Neural progenitor cell (in vitro differentiated cells): ENCODE measurements around the gene C8G.

ENCODE experiments used
- CTCF ChIP-seq: fragments of 200-600 bp; sonication (generic); IDR thresholded peaks from 2 replicates; pipeline ENCODE4 v1.5.1; 2017; ENCODE audit warnings: antibody characterized with exemption, mild to moderate bottlenecking
- EZH2 ChIP-seq: fragments of 200-600 bp; sonication (generic); IDR thresholded peaks from 2 replicates; pipeline ENCODE4 v1.6.1; 2017; ENCODE audit warnings: antibody characterized with exemption, mild to moderate bottlenecking, moderate library complexity
- EZH2phosphoT487 ChIP-seq: fragments of 200-600 bp; sonication (generic); IDR thresholded peaks from 2 replicates; pipeline ENCODE4 v1.6.1; 2017; ENCODE audit warnings: antibody characterized with exemption

- TF ChIP-seq EZH2phosphoT487 = no peak
- no peak for TF ChIP-seq CTCF
- TF ChIP-seq EZH2 = no peak
These were observed 49.3 kb downstream of the C8G start for GRCh38 chr9:136994180-136994887.
